Thyroid gland (tissue), 4 donors: ENCODE results near the gene RAPGEF4.

Experiments
- CTCF ChIP-seq, 6 experiments: fragments of 200-600 bp in 3 of 6; fragments of 450-650 bp in 3 of 6; sonication (generic) in 3 of 6; IDR thresholded peaks; one replicate each; pipeline ENCODE4 v1.5.1; 2016 to 2019; ENCODE audit warnings: antibody characterized with exemption in 6 of 6, mild to moderate bottlenecking in 2 of 6, inconsistent platforms in 1 of 6, moderate library complexity in 1 of 6
- POLR2A ChIP-seq, 2 donors: fragments of 450-650 bp; IDR thresholded peaks; one replicate each; pipeline ENCODE4 v1.6.1; 2017; ENCODE audit warnings: antibody characterized with exemption in 2 of 2, mild to moderate bottlenecking in 2 of 2, moderate library complexity in 1 of 2

GRCh38 chr2:173049831-173050230 is 314.2 kb downstream of the RAPGEF4 start:
- TF ChIP-seq CTCF (IDR thresholded peaks at IDR 0.05) (no peak), POLR2A (IDR thresholded peaks at IDR 0.05) (no peak)
